Activated CD8-positive, alpha-beta memory T cell treated with anti-CD3 and anti-CD28 coated beads for 24 hours (primary cell): ENCODE data around the gene SH3BP5L.

ENCODE experiments used
- DNase-seq: peaks from one replicate; pipeline ENCODE4 v3.0.0-alpha.2; 2020

Gene SH3BP5L

DNA sequence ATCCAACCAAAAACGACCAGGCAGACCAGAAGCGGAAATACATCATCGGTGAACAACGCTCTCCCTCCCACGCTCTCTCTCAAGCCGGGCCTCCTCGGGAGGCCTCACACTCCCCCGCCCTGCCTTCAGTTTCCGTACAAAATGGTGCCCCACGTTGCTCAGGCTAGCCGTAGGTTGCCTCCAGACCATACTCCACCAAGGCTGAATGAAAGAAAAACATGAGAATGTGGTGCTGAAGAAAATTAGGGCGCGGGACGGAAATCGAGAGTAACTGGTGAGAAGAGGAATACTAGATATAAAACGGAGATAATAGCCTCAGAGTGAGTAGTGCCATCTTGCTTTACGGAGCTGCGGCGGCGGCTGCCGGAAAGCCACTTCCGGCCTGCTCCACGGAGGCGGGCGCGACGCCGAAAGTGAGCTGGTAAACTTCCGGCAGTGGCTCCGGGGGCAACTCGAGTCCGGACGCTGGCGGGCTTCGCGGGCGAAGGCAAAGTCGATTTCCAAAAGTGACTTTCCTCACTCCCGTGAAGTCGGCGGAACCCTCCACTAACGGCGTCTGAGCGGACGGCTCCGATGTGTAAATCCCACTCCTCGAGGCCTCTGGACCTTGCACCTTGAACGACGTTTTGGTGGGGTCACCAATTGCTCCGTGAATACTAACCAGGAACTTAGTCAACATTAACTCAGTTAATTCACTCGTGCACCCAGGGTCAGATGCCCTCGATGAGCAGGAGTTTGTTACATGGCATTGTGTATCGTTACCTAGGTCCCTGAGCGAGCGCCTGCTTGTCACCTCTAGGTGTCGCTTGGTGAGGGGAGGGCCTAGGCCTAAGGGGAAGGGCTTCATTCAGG lies at the start of gene SH3BP5L:
SH3BP5L (minus strand) TSS at position 7 of the 852 bp plus-strand sequence. CDS start 980 bp downstream, outside the sequence.
- peak; percentile 95 for DNase-seq

DNA sequence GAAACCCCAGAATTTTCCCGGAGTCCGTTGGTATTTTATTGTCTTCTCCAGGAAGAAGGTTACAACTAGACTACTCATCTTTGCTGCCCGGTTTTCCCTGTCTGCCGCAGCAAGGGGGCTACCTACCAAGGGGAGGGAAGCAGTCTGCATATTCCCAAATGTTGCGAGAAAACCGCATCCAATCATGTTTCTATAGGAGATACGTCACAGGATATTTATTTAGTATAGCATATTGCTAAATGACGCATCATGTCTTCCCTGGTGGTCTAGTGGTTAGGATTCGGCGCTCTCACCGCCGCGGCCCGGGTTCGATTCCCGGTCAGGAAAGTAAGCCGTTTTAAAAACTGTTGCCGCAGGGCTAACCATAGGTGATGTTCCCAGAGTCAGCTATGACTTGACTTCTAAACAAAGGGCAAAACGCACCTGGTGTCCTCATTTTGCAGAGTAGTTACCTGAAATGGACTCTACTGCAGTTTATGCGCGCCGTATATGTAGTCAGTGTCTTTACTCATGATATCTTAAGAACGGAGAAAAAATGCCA lies 48.3 kb upstream of the SH3BP5L start:
- DNase-seq, result peak; percentile 96

DNA sequence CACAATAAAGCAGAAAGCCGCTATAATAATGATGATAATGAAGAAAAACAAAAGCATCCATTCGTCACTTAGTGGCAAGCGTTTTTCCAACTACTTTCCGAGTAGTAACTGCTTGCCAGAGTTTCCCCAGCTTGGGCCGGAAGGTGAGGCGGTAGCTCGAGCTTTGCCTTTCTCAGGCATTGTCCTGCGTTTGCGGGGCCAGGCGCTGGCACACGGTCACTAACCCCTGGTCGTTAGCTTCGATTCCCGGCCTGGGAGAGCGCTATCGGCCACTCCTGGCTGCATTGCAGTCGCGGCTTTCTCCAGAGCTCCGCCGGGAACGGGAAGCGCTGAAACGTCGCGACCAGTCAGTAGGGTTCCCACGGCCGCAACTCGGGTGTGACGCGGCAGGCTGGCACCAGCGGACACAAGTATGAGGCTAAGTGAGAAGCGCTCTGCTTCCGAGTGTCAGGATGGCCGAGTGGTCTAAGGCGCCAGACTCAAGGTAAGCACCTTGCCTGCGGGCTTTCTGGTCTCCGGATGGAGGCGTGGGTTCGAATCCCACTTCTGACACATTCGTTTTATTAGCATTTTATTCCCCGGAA lies 47.8 kb upstream of the SH3BP5L start:
- DNase-seq, result peak; percentile 100

DNA sequence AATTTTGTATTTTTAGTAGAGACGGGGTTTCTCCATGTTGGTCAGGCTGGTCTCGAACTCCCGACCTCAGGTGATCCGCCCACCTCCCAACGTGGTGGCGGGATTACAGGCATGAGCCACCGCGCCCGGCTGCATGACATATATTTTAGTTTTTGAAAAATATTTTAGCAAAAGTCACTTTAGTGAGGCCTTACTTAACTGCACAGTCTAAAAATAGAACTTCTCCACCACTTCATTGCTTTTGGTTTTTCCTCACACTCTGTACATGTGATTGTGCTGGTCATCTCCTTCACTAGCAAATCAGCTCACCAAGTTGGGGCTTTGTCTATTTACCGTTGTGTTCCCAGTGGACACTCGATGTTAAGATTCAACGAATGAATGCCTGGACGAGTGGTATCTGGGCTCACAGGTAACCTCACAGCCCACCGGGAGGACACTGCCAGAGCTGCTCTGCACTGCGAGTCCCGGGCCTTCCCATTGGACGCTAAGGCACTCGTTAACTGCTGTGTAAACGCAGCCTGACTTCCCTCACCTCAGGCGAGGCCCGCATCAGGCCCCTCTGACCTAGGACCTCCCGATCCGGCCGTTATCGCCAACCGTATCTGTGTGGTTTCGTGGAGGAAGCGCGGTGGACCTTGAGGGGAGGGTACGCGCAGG lies 47.2 kb upstream of the SH3BP5L start:
- peak; percentile 85 for DNase-seq

DNA sequence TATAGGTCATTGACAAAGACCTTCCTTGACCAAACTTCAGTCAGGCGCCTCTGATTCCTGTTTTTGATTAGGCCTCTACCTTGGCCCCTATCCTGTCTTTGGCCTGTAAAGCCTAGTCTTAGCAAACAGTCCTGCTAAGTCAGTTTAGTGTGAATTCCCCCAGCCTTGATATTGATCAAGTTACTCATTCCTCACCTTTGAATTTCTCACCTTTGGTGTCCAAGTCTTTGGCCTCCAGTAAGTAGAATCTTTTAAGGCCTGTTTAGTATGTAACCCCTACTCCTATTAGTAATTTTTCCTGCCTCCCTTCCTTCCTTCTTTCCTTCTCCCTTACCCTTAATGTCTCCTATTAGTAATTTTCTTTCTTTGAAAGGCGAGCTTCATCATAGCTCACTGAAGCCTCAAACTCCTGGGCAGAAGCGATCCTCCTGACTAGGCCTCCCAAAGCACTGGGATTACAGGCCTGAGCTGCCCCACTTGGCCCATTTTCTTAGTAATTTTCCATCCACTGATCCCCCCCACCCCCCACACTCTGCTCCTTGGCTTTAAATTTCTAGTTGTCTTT lies 46.2 kb upstream of the SH3BP5L start:
- no peak for DNase-seq

DNA sequence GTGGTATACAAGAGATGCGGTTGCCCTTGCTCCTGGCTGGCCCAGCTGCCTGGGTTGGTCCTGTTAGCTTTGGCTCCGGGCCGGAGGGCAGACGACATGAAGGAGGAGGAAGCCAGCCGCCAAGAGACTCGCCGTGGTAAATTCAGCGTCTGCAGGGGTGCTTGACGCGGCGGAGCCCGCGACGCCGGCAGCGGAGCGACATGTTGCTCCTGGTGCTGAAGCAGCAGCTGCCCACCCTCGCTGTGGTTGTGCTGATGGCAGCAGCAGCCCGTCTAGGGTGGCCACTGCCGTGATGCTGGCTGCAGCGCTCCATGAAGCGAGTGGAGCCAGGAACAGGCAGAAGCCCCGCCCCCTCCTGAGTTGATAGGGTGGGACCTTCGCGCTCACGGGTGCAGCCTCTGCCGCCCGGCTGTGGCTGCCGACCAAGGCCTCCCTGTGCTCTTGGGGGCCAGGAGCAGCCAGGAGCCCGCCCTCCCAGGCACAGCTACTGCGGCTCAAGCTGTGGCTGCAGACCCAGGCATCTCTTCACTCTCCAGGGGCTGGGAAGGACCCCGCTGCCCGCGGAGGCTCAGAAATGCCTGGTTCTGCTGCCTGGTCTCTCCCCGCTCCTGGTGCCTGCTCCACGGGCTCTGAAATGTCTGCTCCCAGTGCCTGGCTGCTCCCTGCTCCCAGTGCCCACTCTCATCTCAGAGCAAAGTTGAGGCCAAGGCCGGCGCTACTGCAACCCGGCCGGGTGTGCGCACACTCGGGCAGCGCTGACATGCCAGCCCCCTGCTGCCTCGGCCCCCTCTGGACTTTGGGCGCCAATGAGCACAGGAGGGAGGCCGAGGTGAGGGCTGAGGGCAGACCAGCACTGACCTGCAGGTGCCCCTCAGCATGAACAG lies 37.5 kb upstream of the SH3BP5L start:
- DNase-seq, result peak; percentile 92

DNA sequence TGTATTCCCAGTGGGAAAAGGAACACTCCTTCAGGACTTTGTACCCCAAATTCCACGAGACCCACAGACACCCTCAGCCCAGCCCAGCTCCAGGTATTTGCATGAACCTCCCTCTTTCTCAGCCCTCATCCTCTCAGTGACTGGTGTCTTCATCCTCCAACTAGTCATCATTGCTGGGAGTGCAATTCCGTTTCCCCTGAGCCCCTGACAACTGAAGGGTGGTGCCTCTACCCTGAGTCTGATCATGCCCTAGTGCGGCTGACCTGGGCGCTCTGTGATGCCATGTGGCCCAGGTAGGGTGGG lies 36.9 kb upstream of the SH3BP5L start:
- DNase-seq, result no peak

DNA sequence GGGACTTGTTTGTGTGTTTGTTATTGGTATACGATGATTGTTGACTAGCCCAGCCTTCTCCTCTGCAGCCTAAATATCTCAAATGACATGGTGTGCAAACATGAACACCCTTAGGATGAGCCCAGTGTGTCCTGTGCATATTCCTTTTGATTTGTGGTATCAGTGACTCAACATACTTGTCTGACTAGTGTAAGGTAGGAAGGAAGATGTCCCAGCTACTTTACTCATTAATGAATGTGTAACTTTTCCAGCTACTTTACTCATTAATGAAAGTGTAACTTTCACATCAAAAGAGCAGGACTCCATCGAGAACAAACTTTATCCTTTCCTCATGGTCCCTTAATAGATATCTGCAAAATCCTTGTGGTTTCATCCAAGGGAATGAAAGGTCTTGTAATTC lies 35.9 kb upstream of the SH3BP5L start:
- DNase-seq, result no peak

DNA sequence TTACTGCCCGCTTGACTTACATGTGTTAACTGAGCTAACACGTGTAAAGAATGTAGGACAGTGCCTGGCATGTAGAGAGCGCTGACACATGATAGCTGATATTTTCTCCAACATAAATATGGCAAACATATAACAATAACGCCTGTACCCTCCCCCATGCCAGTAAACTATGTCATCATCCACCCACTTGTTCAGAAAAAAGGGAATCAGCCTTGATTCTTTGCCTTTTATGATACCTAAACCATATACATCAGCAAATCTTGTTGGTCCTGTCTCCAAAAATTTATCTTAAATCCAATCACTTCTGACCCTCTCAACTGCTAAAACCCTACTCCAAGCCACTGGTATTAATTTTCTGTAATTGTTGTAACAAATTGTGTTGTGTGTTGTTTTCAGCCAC lies 34.3 kb upstream of the SH3BP5L start:
- no peak for DNase-seq

DNA sequence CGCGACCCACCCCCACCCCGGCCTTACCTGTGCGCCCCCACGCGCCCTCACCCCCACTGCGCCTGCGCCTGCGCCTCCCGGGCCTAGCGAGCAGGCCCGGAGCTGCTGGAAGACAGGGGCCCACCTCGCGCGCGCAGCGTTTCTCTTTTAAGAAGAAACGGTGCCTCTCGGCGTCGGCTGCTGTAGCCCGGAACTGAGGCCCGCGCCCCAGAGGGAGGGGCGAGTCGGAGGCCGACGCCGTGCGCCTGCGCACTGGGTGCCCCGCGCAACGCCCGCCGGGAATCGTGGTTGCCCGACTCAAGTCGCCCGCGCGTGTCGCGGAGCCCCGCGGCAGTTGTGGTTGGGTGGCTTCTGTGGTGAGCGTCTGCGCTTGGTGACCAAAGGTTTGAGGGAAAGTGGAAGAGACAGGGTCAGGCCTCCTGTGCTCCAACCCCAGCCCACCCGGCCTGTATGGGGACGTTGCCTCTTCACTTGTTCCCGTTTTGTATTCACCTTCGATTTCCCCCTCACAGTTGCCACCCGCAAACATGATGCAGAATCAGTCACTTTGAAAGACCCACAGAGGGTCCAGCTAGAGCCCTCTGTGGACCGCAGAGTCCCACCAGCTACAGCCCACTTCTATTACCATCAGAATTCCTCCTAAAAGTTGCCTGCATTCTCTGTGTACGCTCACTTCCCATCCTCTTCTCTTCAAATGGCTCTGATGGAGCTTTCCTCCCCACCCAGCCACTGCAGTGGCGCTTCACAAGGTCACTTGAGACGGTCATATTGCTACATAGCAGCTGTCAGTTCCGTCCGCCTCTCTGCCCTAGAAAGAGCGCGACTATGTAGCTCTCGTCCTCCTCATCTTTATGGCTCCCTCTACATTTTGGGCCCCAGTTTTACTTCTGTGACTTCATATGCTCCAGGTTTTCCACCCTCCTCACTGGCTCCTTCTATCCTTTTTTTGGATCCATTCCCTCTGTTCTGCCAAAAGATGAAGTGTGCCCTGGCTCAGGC lies 33.5 kb upstream of the SH3BP5L start, which contains the start of gene ZNF692:
ZNF692 (minus strand) TSS at position 195 of the 999 bp plus-strand sequence. CDS start 776 bp downstream, outside the sequence.
- peak; percentile 98 for DNase-seq

DNA sequence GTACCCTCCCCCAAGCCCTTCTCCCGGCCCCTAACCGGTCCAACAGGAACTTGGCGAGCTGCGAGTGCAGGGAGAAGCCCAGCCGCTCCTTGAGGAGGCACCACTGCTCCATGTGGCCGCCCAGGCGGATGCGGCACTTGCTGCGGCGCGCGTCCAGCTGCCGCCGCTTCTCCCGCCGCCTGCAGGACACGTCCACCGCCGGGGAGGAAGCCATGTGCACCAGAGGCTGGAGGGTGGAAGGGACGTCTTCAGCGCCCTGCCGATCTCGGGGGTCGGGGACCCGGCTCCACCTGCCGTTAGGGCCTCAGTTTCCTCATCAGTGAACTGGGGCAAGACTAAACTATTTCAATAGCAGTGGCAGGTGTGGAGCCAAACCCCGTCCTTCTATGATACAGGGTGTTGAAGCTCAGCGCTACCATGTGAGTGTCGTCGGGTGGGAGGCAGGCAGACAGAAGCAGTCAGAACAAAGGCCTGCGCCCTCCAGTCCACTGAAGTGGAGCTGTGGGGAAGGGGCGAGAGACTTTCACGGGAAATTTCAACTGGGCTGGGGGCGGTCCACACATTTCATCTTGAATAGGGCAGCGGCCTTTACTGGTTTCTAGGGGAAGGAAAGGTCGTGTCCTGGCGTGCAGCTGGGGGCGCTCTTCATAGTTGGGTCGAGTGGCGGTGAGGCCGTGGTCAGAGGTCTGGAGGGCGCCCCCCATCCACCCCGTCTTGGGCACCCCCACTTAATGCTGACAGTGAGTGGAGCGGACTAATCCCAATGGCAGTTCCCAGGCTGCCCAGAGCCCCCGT lies 32.6 kb upstream of the SH3BP5L start:
- no peak for DNase-seq

DNA sequence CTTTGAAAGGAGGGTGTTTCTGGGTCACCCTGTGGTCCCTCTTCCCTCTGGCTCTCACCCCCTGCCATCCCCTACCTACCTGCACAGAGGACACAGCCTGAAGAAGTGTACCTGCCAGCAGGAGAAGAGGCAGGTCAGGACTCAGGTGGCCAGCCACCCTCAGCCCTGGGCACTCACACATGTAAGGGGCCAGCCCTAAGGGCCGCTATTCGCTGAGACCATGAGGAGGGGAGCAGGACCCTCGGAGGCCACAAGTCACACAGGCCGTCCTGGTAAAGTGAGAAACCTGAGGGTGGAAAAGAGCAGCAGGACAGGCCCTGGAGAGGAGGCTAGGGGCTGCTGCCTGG lies 32.0 kb upstream of the SH3BP5L start:
- DNase-seq, result no peak

DNA sequence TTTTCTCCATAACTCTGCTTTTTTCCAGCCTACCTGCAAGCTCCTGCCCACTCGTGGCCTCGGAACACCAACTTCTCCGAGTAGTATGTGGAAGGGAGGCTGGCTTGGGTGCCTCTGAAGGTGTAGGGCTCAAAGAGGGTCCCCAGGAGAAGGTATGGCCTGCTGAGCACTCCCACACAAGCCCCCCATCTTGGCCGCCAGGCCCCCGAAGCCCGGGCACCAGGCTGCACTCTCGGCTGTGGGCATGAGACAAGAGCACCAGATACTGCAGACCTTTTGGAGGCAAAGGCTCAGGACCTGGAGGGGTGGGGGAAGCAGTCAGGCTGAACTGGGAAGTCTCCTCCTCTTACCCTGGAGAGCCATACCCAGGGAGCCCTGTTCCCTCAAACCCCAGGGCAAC lies 31.5 kb upstream of the SH3BP5L start:
- DNase-seq, result no peak

DNA sequence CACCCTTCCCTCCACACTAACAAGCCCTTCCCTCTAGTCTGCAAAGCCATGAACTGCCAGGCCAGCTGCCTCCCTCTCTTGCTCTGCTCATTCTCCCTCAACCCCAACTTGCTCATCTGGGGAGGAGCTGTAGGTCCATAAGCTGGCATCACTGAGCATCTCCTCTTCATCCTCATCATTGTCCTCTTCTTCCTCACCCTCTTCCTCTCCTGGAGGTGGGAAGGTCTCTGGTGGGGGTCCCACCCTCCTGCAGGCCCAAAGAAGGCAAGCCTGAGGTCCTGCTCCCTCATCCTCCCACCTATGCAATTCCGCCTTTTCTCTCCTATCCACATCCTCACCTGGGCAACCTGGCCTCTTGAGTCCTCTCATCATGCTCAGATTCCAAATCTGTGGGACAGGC lies 30.5 kb upstream of the SH3BP5L start:
- DNase-seq, result no peak

DNA sequence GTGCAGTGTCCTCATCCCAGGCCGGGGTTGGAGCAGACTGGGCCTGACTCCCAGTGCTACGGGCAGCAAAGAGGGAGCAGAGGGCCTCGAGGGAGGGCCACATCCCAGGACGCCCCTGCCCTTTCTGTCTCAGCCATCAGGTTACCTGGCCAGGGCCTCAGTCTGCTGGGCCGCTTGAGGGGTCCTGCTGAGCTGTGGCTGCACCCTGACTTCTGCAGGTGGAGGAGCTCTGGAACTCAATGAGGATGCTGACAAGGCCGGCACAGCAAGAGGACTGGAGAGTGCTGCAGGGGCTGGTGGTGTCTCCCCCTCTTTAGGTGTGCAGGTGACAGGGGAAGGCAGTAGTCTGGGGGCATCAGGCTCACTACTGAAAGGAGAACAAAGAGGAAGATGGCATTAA lies 29.9 kb upstream of the SH3BP5L start:
- no peak for DNase-seq

DNA sequence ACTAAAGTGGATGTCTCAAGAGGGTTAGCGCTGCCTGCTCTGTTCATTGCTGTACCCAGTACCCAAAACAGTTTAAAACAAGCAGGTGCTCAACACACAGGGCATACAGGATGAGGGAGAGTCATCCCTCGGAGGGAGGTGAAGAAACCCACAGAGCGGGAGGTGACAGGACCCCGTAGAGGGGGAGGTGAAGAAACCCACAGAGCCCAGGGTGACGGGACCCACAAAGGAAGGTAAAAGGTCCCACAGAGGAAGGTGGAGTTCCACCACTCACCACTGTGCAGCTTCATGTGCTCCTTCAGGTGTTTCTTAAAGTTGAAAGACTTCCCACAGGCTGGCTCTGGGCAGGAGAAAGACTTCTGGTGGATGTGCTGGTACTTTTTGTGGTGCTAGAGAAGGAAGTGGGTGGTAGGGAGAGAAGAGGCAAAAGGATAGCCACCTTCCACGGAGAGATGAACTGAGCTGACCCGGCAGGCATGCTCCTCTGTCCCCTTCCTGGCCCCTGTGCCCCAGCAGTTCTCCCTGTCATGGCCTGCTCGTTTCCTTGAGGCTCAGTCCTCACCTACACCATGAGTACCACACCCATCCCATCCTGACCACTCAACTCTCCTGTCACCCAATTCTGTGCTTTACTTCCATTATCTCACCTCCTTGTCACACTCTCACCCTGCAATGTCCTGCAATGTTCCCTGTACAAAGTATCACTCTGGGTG lies 28.1 kb upstream of the SH3BP5L start:
- DNase-seq, result no peak

DNA sequence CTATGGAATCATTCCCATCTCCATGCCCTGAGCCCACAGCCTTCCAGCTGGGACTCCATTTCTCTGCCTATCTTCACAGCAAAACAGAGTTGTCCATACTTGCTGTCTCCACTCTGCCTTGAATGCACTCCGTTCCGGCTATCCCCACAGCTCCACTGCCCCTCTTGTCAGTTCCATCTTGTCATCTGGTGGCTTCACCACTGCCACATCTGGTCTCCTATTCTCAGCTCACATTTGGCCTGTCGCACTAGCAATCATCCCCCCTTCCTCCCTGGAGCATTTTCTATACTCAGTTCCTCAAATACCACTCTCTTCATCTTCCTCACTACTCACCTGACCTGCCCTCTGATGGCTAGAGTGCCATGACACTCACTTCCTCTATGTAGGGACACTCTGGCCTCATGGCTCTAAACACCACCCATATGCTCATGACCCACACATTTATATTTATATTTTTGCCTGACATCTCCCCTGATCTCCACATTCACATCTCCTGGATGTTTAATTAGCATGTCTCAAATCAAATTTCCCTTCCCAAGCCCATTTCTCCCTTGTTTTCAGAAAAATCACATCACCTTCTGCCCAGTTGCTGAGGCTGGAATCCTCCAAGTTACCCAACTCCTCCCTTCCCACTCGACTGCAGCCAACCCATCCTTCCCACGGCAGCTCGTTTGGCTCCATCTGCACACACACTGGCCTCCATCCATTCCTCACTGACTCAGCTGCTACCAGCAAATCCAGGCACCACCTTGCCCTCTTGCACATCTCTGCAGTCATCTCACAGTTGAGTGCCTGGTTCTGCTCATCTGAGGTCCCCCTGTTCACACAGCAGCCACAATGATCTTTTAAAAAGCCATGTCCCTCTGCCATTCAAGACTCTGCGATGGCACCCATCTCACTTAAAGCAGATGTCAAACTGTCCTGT lies 27.0 kb upstream of the SH3BP5L start:
- no peak for DNase-seq

DNA sequence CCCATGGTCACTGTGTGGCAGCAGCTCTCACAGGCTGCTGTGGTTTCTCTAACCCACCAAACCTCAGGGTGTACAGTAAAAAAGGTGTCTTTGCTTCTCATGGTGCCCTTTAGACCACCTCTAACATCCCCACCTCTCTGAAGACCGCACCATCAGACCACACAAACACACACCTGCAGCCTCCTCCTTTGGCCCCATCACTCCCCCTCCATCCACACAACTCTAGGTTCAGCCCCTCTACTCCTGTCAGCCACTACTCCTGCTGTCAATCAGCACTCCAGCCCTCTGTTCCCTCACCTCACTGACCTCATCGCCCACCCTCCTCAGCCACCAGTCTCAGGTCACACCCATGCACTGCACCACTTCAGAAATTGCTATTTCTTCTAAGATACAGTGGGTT lies 25.7 kb upstream of the SH3BP5L start:
- peak; percentile 46 for DNase-seq
